ENCODE measurements around the gene ARL3. TPM values are rescaled to one million over a fixed set of nuclear protein-coding genes. Genes with fewer than 3 reads are reported as not detected.
"Not testable (repeated sequence)": the region's sequence is repeated elsewhere in the genome, so short reads cannot be mapped to it uniquely, and the experiment has no call there.

The ARL3 gene
- total RNA-seq, 2 experiments from 2014 or later: 10.1 to 11.1 TPM

- H3K27ac Mint-ChIP-seq: no peak overlapping the region
- H3K36me3 Mint-ChIP-seq: no peaks in the 10 kb centered on the region
- no peaks in the 10 kb centered on the region for H3K27me3 Mint-ChIP-seq
- CTCF ChIA-PET: interaction anchor here (0.6 to 2.3 kb wide), 3 partner anchors 9 to 24 kb away, joined by 3 to 13 read pairs (median 8); partner anchors contain the start of gene TRIM8
- H3K4me1 Mint-ChIP-seq (ENCODE audit: low read depth): peaks cover 15% of the 10 kb centered on the region
- intact Hi-C loops (cut with micrococcal nuclease): no loop called here
- POLR2A ChIA-PET: interaction anchor here (1.9 to 2.3 kb wide), 2 partner anchors 8 to 22 kb away, joined by 5 to 11 read pairs; no protein-coding TSS in a partner anchor
- no peak for DNase-seq
- H3K4me3 Mint-ChIP-seq: no peak overlapping the region
- no peaks in the 10 kb centered on the region for H3K9me3 Mint-ChIP-seq
Measured at GRCh38 chr10:102668326-102669107, 45.7 kb downstream of the ARL3 start.

- peaks cover 13% of the 10 kb centered on the region for H3K4me1 Mint-ChIP-seq (ENCODE audit: low read depth)
- H3K9me3 Mint-ChIP-seq; DNase-seq; CTCF ChIA-PET; H3K4me3 Mint-ChIP-seq; H3K36me3 Mint-ChIP-seq; H3K27me3 Mint-ChIP-seq; H3K27ac Mint-ChIP-seq; POLR2A ChIA-PET; intact Hi-C loops (cut with micrococcal nuclease): not testable (repeated sequence)
Measured at GRCh38 chr10:102667411-102667810, 46.8 kb downstream of the ARL3 start.

GRCh38 chr10:102665904-102666509, 48.2 kb downstream of the ARL3 start:
- Mint-ChIP-seq H3K27ac (no peak overlapping the region), H3K27me3 (no peaks in the 10 kb centered on the region), H3K4me1 (ENCODE audit: low read depth) (peaks cover 25% of the 10 kb centered on the region), H3K4me3 (no peak overlapping the region), H3K36me3 (no peaks in the 10 kb centered on the region), H3K9me3 (no peaks in the 10 kb centered on the region)
- no peak for DNase-seq
- intact Hi-C loops (cut with micrococcal nuclease): no loop called here
- ChIA-PET POLR2A (interaction anchor here (0.7 to 1.8 kb wide), 2 partner anchors 8 to 9 kb away, joined by 3 to 4 read pairs; no protein-coding TSS in a partner anchor), CTCF (interaction anchor here (1.3 kb wide), 1 partner anchor 12 kb away, joined by 3 read pairs; no protein-coding TSS in a partner anchor)

- DNase-seq: no peak
- H3K36me3 Mint-ChIP-seq: peaks cover 12% of the 10 kb centered on the region
- POLR2A ChIA-PET: interaction anchor here (0.5 to 3.1 kb wide), 9 partner anchors 9 to 330 kb away, joined by 3 to 44 read pairs (median 5); partner anchors contain the start of genes ARL3, SFXN2 and TRIM8
- H3K4me1 Mint-ChIP-seq (ENCODE audit: low read depth): peaks cover 44% of the 10 kb centered on the region
- CTCF ChIA-PET: interaction anchor here (0.8 to 2.5 kb wide), 11 partner anchors 8 to 652 kb away, joined by 3 to 11 read pairs (median 3); partner anchors contain the start of gene TRIM8
- peak overlapping the region; percentile 87 for H3K27ac Mint-ChIP-seq
- peak overlapping the region; percentile 62 for H3K4me3 Mint-ChIP-seq
- H3K9me3 Mint-ChIP-seq: no peaks in the 10 kb centered on the region
- intact Hi-C loops (cut with micrococcal nuclease): loop anchor here (1.0 to 5.0 kb wide), 3 partner anchors 13 to 51 kb away; partner anchors contain the start of genes ARL3 and SFXN2
- no peaks in the 10 kb centered on the region for H3K27me3 Mint-ChIP-seq
Measured at GRCh38 chr10:102661658-102662028, 52.6 kb downstream of the ARL3 start.

- H3K9me3 Mint-ChIP-seq: no peaks in the 10 kb centered on the region
- peaks cover 44% of the 10 kb centered on the region for H3K4me1 Mint-ChIP-seq (ENCODE audit: low read depth)
- intact Hi-C loops (cut with micrococcal nuclease): loop anchor here (1.0 to 5.0 kb wide), 3 partner anchors 13 to 51 kb away; partner anchors contain the start of genes ARL3 and SFXN2
- H3K27me3 Mint-ChIP-seq: no peaks in the 10 kb centered on the region
- peak overlapping the region; percentile 87 for H3K27ac Mint-ChIP-seq
- POLR2A ChIA-PET: interaction anchor here (0.5 to 3.1 kb wide), 10 partner anchors 8 to 331 kb away, joined by 3 to 44 read pairs (median 6); partner anchors contain the start of genes ARL3, SFXN2 and TRIM8
- CTCF ChIA-PET: interaction anchor here (0.7 to 2.5 kb wide), 15 partner anchors 9 to 651 kb away, joined by 3 to 11 read pairs (median 3); partner anchors contain the start of genes SUFU and TRIM8
- peaks cover 16% of the 10 kb centered on the region for H3K36me3 Mint-ChIP-seq
- H3K4me3 Mint-ChIP-seq: peak overlapping the region; percentile 62
- DNase-seq: peak; percentile 88
Measured at GRCh38 chr10:102660888-102661657, 53.1 kb downstream of the ARL3 start.

GRCh38 chr10:102658802-102659201, 55.4 kb downstream of the ARL3 start:
- intact Hi-C loops (cut with micrococcal nuclease): no loop called here
- no peak for DNase-seq
- H3K27ac Mint-ChIP-seq: peak overlapping the region; percentile 67
- H3K9me3 Mint-ChIP-seq: no peaks in the 10 kb centered on the region
- H3K4me3 Mint-ChIP-seq: no peak overlapping the region
- peaks cover 46% of the 10 kb centered on the region for H3K4me1 Mint-ChIP-seq (ENCODE audit: low read depth)
- H3K27me3 Mint-ChIP-seq: no peaks in the 10 kb centered on the region
- POLR2A ChIA-PET: interaction anchor here (0.5 to 3.2 kb wide), 3 partner anchors 8 to 14 kb away, joined by 3 to 11 read pairs (median 3); partner anchors contain the start of gene TRIM8
- CTCF ChIA-PET: interaction anchor here (0.6 to 1.5 kb wide), 5 partner anchors 12 to 155 kb away, joined by 3 read pairs; partner anchors contain the start of gene SUFU
- H3K36me3 Mint-ChIP-seq: peaks cover 25% of the 10 kb centered on the region

- no peaks in the 10 kb centered on the region for H3K27me3 Mint-ChIP-seq
- ChIA-PET CTCF (interaction anchor here (0.7 to 1.5 kb wide), 4 partner anchors 12 to 154 kb away, joined by 3 read pairs; partner anchors contain the start of gene SUFU), POLR2A (interaction anchor here (0.5 to 3.2 kb wide), 3 partner anchors 8 to 14 kb away, joined by 3 to 11 read pairs (median 3); partner anchors contain the start of gene TRIM8)
- no peak overlapping the region for H3K4me3 Mint-ChIP-seq
- H3K36me3 Mint-ChIP-seq: peaks cover 32% of the 10 kb centered on the region
- peak overlapping the region; percentile 67 for H3K27ac Mint-ChIP-seq
- no peak for DNase-seq
- intact Hi-C loops (cut with micrococcal nuclease): no loop called here
- no peaks in the 10 kb centered on the region for H3K9me3 Mint-ChIP-seq
- peaks cover 50% of the 10 kb centered on the region for H3K4me1 Mint-ChIP-seq (ENCODE audit: low read depth)
Measured at GRCh38 chr10:102657984-102658724, 56.0 kb downstream of the ARL3 start.

GRCh38 chr10:102657451-102657850, 56.7 kb downstream of the ARL3 start:
- no peaks in the 10 kb centered on the region for H3K27me3 Mint-ChIP-seq
- CTCF ChIA-PET: interaction anchor here (1.5 kb wide), 1 partner anchor 22 kb away, joined by 3 read pairs; no protein-coding TSS in a partner anchor
- no peak for DNase-seq
- peaks cover 34% of the 10 kb centered on the region for H3K36me3 Mint-ChIP-seq
- no peaks in the 10 kb centered on the region for H3K9me3 Mint-ChIP-seq
- no peak overlapping the region for H3K4me3 Mint-ChIP-seq
- intact Hi-C loops (cut with micrococcal nuclease): no loop called here
- H3K27ac Mint-ChIP-seq: no peak overlapping the region
- peaks cover 55% of the 10 kb centered on the region for H3K4me1 Mint-ChIP-seq (ENCODE audit: low read depth)
- POLR2A ChIA-PET: interaction anchor here (3.2 kb wide), 1 partner anchor 11 kb away, joined by 11 read pairs; no protein-coding TSS in a partner anchor

- no peak overlapping the region for H3K27ac Mint-ChIP-seq
- no peak for DNase-seq
- H3K4me1 Mint-ChIP-seq (ENCODE audit: low read depth): peaks cover 57% of the 10 kb centered on the region
- POLR2A ChIA-PET: interaction anchor here (3.2 kb wide), 1 partner anchor 11 kb away, joined by 11 read pairs; no protein-coding TSS in a partner anchor
- no peaks in the 10 kb centered on the region for H3K27me3 Mint-ChIP-seq
- H3K9me3 Mint-ChIP-seq: no peaks in the 10 kb centered on the region
- no peak overlapping the region for H3K4me3 Mint-ChIP-seq
- H3K36me3 Mint-ChIP-seq: peaks cover 37% of the 10 kb centered on the region
- intact Hi-C loops (cut with micrococcal nuclease): no loop called here
- CTCF ChIA-PET: interaction anchor here (1.2 to 4.0 kb wide), 2 partner anchors 12 to 13 kb away, joined by 4 to 13 read pairs; partner anchors contain the start of gene TRIM8
Measured at GRCh38 chr10:102656791-102657371, 57.3 kb downstream of the ARL3 start.

- H3K4me3 Mint-ChIP-seq: no peak overlapping the region
Measured at GRCh38 chr10:102656026-102656425, 58.2 kb downstream of the ARL3 start.

More at GRCh38 chr10:102656026-102656425, 58.2 kb downstream of the ARL3 start:
- Mint-ChIP-seq H3K27me3 (no peaks in the 10 kb centered on the region), H3K27ac (no peak overlapping the region), H3K36me3 (peaks cover 37% of the 10 kb centered on the region), H3K9me3 (no peaks in the 10 kb centered on the region), H3K4me1 (ENCODE audit: low read depth) (peaks cover 57% of the 10 kb centered on the region)
- no peak for DNase-seq
- POLR2A ChIA-PET: interaction anchor here (3.2 kb wide), 1 partner anchor 10 kb away, joined by 11 read pairs; no protein-coding TSS in a partner anchor
- intact Hi-C loops (cut with micrococcal nuclease): no loop called here
- CTCF ChIA-PET: interaction anchor here (1.2 to 4.0 kb wide), 2 partner anchors 11 to 14 kb away, joined by 4 to 13 read pairs; partner anchors contain the start of gene TRIM8
